IPS-18a (cell line): ENCODE results near the gene CD164L2.

Experiments used
- H3K27ac ChIP-seq: one replicate; pipeline ENCODE4 v1.5.1; 2013; ENCODE audit warnings: low read length
- H3K27me3 ChIP-seq: one replicate; pipeline ENCODE4 v1.6.1; 2013; ENCODE audit warnings: mild to moderate bottlenecking, low read length; ENCODE audit not compliant: control insufficient read depth, insufficient read depth
- H3K36me3 ChIP-seq: one replicate; pipeline ENCODE4 v1.6.1; 2013; ENCODE audit warnings: low read depth, low read length; ENCODE audit not compliant: control insufficient read depth
- H3K4me1 ChIP-seq: one replicate; pipeline ENCODE4 v1.6.1; 2013; ENCODE audit warnings: low read depth, low read length; ENCODE audit not compliant: control insufficient read depth
- H3K4me3 ChIP-seq: one replicate; pipeline ENCODE4 v1.5.1; 2013; ENCODE audit warnings: low read length
- H3K9ac ChIP-seq: one replicate; pipeline ENCODE4 v1.6.1; 2013; ENCODE audit warnings: mild to moderate bottlenecking, low read length, moderate library complexity
- H3K9me3 ChIP-seq: one replicate; pipeline ENCODE4 v1.6.1; 2013; ENCODE audit warnings: low read depth, low read length; ENCODE audit not compliant: control insufficient read depth

Gene CD164L2

DNA sequence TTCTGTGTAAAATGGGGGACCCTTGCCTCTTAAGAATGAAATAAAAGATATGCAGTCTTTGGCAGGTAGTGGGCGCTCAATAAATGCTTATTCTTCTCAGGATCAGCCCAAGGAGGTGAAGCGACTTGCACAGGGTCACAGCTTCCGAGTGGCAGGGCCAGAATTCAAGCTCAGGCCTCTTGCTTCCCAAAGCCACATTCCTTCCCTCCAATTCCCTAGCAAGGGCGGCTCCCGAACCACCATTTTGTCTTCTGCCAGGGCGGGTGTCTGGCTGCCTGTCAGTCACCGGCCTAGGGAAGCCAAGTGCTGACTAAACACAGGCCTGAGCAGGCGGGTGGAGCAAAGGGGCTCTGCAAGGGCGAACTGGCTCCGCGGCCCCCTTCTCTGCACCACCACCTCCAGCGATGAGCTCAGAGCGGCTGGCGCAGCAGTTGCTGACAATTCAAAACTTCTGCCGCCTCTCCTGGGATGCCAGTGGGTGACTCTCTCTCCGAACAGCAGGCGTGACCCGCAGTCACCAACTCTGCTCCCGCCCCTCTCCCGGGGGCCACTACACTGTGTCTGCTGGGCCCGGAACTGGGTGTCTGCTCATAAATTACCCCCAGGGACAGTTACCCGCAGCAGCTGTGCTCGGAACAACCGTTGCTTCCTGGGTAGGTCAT is 20.1 kb upstream of the CD164L2 start:
- Histone ChIP-seq H3K27me3 (no peaks in the 10 kb centered on the region), H3K9ac (no peak overlapping the region), H3K4me3 (no peak overlapping the region), H3K4me1 (peaks cover 41% of the 10 kb centered on the region), H3K27ac (no peak overlapping the region), H3K36me3 (peaks cover 6% of the 10 kb centered on the region), H3K9me3 (no peaks in the 10 kb centered on the region)

DNA sequence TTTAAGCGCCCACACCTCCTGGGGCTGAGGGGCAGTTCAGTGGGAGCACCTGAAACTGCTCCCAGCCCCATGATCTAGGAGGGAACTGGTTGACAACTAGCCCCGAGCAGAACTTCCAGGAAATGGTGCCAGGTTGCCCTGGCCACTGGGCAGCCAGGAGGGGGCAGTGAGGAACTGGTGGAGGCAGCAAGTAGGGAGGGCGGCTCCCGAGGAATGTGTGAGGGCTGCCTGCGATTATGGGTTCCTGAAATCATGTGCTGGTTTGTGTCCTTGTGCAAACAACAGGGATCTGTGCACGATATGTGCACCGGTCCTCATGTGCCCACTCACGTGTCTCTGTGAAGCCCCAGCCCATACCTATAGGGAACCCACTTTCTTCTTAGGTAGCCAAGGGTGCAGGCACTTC is 19.2 kb upstream of the CD164L2 start:
- Histone ChIP-seq H3K27ac (no peak overlapping the region), H3K4me3 (no peak overlapping the region), H3K4me1 (peaks cover 45% of the 10 kb centered on the region), H3K36me3 (peaks cover 3% of the 10 kb centered on the region), H3K27me3 (no peaks in the 10 kb centered on the region), H3K9me3 (no peaks in the 10 kb centered on the region), H3K9ac (no peak overlapping the region)

DNA sequence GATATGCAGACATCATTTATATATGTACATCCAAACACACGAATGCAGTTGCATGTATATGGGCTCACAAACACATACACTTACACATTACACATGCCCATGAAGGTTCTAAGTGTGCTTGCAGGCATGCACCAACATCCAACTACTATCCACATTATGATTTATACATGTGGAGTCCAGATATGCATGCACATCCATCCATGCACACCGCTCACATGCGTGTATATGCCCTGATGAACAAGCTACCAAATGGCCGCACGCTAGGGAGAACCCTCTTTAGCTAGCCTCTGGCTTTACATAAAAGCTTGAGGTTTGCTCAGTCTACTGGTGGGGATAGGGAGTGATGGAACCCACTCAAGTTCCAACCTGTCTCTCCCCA is 17.8 kb upstream of the CD164L2 start:
- Histone ChIP-seq H3K27me3 (no peaks in the 10 kb centered on the region), H3K4me1 (peaks cover 40% of the 10 kb centered on the region), H3K36me3 (no peaks in the 10 kb centered on the region), H3K27ac (no peak overlapping the region), H3K4me3 (no peak overlapping the region), H3K9me3 (no peaks in the 10 kb centered on the region), H3K9ac (no peak overlapping the region)

GRCh38 chr1:27400082-27400962 is 17.2 kb upstream of the CD164L2 start:
- H3K9ac ChIP-seq = no peak overlapping the region
- H3K9me3 ChIP-seq = no peaks in the 10 kb centered on the region
- no peaks in the 10 kb centered on the region for H3K27me3 ChIP-seq
- H3K4me1 ChIP-seq = peaks cover 36% of the 10 kb centered on the region
- H3K36me3 ChIP-seq = no peaks in the 10 kb centered on the region
- H3K27ac ChIP-seq = no peak overlapping the region
- H3K4me3 ChIP-seq = no peak overlapping the region

GRCh38 chr1:27399251-27400025 is 16.3 kb upstream of the CD164L2 start:
- no peaks in the 10 kb centered on the region for H3K9me3 ChIP-seq
- H3K4me1 ChIP-seq = peaks cover 27% of the 10 kb centered on the region
- H3K36me3 ChIP-seq = no peaks in the 10 kb centered on the region
- H3K27me3 ChIP-seq = no peaks in the 10 kb centered on the region
- no peak overlapping the region for H3K27ac ChIP-seq
- H3K4me3 ChIP-seq = no peak overlapping the region
- H3K9ac ChIP-seq = no peak overlapping the region

- no peaks in the 10 kb centered on the region for H3K36me3 ChIP-seq
- peaks cover 19% of the 10 kb centered on the region for H3K4me1 ChIP-seq
- H3K9ac ChIP-seq = no peak overlapping the region
- H3K27ac ChIP-seq = no peak overlapping the region
- no peaks in the 10 kb centered on the region for H3K9me3 ChIP-seq
- H3K4me3 ChIP-seq = no peak overlapping the region
- H3K27me3 ChIP-seq = no peaks in the 10 kb centered on the region
Measured at GRCh38 chr1:27398405-27399149, 15.4 kb upstream of the CD164L2 start.

- Histone ChIP-seq H3K27ac (no peak overlapping the region), H3K4me1 (peaks cover 11% of the 10 kb centered on the region), H3K9me3 (no peaks in the 10 kb centered on the region), H3K27me3 (no peaks in the 10 kb centered on the region), H3K9ac (no peak overlapping the region), H3K36me3 (no peaks in the 10 kb centered on the region), H3K4me3 (no peak overlapping the region)
Measured at GRCh38 chr1:27397749-27398148, 14.6 kb upstream of the CD164L2 start.

DNA sequence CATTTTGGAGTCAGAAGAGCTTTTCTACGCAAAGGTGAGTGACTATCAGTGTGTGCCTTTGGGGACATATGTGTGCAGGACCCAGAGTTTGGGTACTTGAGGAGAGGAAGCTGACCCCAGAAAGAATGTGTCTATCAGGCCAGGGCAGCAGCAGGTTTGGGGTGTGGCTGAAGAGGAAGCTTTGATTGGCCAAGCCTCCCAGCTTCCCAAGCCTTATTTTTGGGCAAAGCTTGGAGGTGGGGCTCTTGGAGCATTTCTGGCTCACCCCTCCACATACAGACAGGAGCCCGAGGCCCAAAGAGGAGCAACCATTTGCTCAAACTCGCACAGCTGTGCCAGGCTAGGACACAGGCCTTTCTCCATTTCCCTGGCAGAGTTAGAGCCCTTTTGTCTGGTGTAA is 14.0 kb upstream of the CD164L2 start:
- H3K4me1 ChIP-seq = peaks cover 8% of the 10 kb centered on the region
- no peak overlapping the region for H3K9ac ChIP-seq
- no peaks in the 10 kb centered on the region for H3K36me3 ChIP-seq
- no peaks in the 10 kb centered on the region for H3K27me3 ChIP-seq
- H3K4me3 ChIP-seq = no peak overlapping the region
- no peaks in the 10 kb centered on the region for H3K9me3 ChIP-seq
- no peak overlapping the region for H3K27ac ChIP-seq

- H3K9ac ChIP-seq = no peak overlapping the region
- H3K4me1 ChIP-seq = peaks cover 14% of the 10 kb centered on the region
- H3K27ac ChIP-seq = no peak overlapping the region
- H3K9me3 ChIP-seq = no peaks in the 10 kb centered on the region
- no peaks in the 10 kb centered on the region for H3K27me3 ChIP-seq
- H3K4me3 ChIP-seq = no peak overlapping the region
- no peaks in the 10 kb centered on the region for H3K36me3 ChIP-seq
Measured at GRCh38 chr1:27395441-27396195, 12.5 kb upstream of the CD164L2 start.

DNA sequence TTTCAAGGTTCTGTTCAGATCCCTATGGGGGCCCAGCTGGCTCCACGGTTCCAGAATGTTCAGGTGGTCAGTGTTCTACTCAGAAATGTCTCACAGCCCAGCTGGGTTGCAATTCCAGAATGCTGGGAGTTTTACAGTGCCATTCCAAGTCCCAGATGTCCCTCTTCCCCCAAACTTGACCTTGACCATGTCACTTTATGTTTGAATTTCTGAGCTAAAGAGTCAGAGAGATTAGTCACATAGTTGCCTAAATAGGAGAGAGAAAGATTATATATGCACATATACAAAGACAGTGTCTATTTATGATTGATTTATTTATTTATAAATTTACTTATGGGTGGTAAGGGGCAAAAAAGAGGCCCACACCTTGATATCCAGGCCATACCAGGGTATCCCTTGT is 11.8 kb upstream of the CD164L2 start:
- Histone ChIP-seq H3K27ac (no peak overlapping the region), H3K27me3 (no peaks in the 10 kb centered on the region), H3K4me1 (peaks cover 14% of the 10 kb centered on the region), H3K9me3 (no peaks in the 10 kb centered on the region), H3K9ac (no peak overlapping the region), H3K4me3 (no peak overlapping the region), H3K36me3 (no peaks in the 10 kb centered on the region)
